KOPT-K1 (cell line): ENCODE measurements around the gene DCC.

Experiments used
- H3K27ac ChIP-seq: fragments of 200-600 bp; sonication (generic); 2 replicates; pipeline ENCODE4 v1.5.1; 2016; ENCODE audit warnings: antibody characterized with exemption, mild to moderate bottlenecking, low read depth, low read length; ENCODE audit not compliant: poor library complexity, severe bottlenecking
- H3K36me3 ChIP-seq: fragments of 200-600 bp; sonication (generic); 2 replicates; pipeline ENCODE4 v1.5.1; 2017; ENCODE audit warnings: antibody characterized with exemption, mild to moderate bottlenecking, low read length, moderate library complexity; ENCODE audit not compliant: insufficient read depth
- H3K9me3 ChIP-seq: fragments of 200-600 bp; sonication (generic); 2 replicates; pipeline ENCODE4 v1.5.1; 2017; ENCODE audit warnings: antibody characterized with exemption, low read length, mild to moderate bottlenecking; ENCODE audit not compliant: insufficient read depth, poor library complexity, severe bottlenecking

The DCC gene

DNA sequence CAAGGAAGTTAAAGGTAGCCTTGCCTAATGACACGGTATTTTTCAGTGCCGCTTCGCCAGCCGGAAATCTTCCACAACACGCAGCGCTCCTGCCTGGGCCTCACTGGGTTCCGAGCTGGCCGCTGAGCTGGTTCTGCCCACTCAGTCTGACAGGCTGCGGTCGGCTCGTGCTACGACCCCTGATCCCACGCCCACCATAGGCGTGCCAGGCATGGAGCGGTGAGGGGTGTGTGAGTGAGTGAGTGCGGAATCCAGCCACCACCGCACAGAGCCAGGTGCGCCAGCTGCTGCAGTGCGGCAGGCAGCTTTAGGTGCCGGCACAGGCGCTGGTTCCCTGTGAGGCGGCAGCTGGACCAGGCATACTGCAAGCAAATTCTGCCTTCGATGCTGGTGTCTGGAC, 407.9 kb downstream of the DCC start:
- Histone ChIP-seq H3K9me3 (no peaks in the 10 kb centered on the region), H3K27ac (no peak overlapping the region), H3K36me3 (no peaks in the 10 kb centered on the region)

DNA sequence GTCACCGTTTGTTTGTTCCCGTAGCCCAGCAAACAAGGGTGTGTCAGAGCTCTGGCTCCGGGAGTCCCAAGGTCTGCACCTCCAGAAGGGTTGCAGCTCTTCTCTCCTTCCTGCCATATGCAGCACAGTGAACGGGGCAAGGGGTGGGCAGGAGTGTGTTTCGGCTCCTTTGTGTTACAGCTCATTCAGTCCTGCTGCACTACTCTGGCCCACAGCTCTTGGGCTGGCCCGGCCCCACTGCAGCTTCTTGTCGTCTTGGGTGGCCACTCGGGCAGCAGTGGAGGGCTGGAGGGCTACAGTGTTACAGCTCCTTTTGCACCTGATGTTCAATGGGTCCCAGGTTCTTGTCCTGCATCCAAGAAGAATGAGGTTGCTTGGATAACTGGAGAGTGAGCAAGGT, 408.3 kb downstream of the DCC start:
- no peak overlapping the region for H3K27ac ChIP-seq
- H3K36me3 ChIP-seq = no peaks in the 10 kb centered on the region
- H3K9me3 ChIP-seq = no peaks in the 10 kb centered on the region

DNA sequence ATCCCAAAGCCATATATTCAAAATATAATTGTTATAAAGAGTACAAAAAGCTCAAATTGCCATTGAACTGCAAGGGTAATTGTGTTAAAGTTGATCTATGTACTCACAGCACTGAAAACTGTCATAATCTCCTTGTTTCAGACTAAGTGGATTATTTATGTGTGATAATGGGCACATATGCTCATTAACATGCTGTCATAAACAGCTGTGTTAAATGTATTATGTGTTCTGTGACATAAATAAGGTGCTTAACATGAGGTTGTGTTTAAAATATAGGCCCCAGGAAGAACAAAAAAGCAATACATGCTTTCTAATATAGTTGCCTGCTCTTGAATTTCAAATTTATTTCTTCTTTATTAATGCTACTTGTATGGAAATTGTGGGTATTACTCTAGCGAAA, 409.5 kb downstream of the DCC start:
- Histone ChIP-seq H3K36me3 (no peaks in the 10 kb centered on the region), H3K9me3 (no peaks in the 10 kb centered on the region)

DNA sequence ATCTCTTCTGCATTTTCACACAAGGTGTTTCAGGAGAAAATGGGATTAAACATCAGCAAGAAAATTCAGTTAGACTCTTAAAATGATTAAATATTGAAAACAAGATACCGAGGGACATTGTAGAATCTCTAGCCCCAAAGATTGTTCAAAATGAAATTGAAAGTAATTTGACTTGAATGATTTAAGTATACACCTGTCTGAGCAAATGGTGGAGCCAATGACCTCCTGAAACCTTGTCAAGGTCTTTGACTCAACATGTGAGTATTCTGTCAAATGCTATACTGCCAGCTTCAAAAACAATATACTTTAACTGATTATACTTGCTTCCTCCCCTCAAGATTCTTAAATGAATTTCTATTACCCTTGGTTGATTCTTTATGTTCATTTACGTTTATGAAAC, 411.0 kb downstream of the DCC start:
- Histone ChIP-seq H3K36me3 (no peaks in the 10 kb centered on the region), H3K27ac (no peak overlapping the region), H3K9me3 (no peaks in the 10 kb centered on the region)

More for the DNA sequence above, 409.5 kb downstream of the DCC start:
- no peak overlapping the region for H3K27ac ChIP-seq

DNA sequence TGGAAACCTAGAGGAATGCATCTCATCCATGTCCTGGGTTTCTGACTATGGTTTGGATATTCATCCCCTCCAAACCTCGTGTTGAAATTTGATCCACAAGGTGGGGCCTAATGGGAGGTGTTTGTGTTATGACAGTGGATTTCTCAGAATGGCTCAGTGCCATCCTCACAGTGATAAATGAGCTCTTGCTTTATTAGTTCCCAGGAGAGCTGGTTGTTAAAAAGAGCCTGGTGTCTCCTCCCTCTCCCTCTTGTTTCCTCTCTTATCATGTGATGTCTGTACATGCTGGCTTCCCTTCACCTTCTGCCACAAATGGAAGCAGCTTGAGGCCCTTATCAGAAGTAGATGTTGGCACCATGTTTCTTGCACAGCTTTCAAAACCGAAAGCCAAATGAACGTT, 424.3 kb downstream of the DCC start:
- H3K36me3 ChIP-seq = no peaks in the 10 kb centered on the region
- no peak overlapping the region for H3K27ac ChIP-seq
- no peaks in the 10 kb centered on the region for H3K9me3 ChIP-seq

DNA sequence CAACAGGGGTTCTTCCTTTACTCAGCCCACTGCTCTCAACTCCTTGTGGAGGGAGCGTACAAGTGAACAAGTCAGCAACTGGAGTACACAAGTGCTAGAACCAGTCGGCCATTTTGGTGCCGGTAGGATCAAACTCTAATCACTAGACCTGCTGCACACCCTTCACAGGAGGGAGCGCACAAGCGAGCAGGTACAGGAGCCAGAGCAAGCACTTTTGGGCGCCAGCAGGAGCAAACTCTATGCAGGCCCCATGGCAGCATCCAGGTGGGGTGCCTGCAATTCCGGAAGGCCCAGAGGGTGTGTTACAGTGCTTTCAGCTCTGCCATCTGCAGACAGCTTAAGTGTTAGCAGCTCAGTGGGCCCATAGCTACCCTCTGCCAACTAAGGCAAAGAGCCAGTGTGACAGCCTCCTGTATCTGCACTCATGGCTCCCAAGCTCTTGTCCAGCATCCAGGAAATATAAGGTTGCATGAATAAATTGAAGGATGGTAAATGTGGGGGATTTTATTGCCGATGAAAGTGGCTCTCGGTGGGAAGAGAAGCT, 426.1 kb downstream of the DCC start:
- no peaks in the 10 kb centered on the region for H3K36me3 ChIP-seq

DNA sequence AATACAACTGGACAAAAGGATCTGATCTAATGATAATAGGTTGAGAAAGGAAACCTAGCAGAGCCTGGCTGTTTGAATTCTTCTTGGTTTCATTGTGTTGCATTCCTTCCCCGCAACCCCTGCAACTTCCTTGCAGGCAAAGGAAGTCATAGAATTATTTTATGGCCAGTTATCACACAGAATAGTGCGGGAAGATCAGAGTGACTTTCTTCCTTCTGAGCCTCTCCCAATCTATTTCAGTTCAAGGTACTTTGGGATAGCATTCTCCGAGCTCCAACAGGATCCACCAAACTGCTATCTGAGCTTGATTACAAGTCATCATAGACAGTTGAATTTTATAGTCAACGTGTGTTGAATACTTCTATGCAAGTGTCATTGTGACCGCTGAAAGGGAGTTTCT, 441.1 kb downstream of the DCC start:
- no peak overlapping the region for H3K27ac ChIP-seq
- no peaks in the 10 kb centered on the region for H3K36me3 ChIP-seq
- H3K9me3 ChIP-seq = no peaks in the 10 kb centered on the region

More for the DNA sequence above, 426.1 kb downstream of the DCC start:
- Histone ChIP-seq H3K9me3 (no peaks in the 10 kb centered on the region), H3K27ac (no peak overlapping the region)

DNA sequence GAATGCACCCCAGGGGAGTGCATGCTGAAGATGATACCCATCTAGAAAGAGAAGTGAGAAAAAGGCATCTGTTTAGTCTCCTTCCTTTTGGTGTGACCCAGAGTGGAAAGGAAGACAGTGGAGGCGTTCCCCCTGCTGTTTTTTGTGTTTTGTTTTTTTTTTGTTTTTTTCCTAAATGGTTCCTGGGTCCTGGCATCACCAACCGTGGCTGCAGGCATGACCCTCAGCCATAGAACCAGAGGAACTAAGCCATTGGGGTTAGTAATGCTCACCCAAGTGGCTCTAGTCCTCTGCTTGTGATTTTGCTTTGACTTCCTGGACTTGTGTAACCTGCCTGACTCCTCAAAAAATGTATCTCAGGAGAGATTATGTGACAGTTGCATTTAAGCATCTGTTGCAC, 451.3 kb downstream of the DCC start:
- Histone ChIP-seq H3K36me3 (no peaks in the 10 kb centered on the region), H3K27ac (no peak overlapping the region), H3K9me3 (peaks cover 4% of the 10 kb centered on the region)

DNA sequence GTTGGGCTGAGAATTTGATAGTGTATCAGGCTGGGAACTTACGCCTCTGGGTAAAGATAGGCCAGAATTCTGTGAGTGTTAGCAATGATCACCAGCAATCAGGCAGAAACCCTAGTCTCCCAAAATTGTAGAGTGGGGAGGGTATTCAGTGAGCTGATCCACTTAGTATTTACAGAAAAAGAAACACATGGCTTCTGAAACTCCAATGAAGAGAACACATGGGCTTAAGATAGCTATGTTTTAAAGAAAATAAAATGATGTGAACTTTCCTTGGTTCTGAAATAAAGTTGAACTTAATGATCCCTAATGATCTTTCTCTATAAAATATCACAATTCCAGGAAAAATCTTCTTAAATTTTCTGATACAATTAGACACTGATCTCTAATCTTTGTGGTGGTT, 472.8 kb downstream of the DCC start:
- H3K36me3 ChIP-seq = no peaks in the 10 kb centered on the region
- peaks cover 5% of the 10 kb centered on the region for H3K9me3 ChIP-seq
- no peak overlapping the region for H3K27ac ChIP-seq

DNA sequence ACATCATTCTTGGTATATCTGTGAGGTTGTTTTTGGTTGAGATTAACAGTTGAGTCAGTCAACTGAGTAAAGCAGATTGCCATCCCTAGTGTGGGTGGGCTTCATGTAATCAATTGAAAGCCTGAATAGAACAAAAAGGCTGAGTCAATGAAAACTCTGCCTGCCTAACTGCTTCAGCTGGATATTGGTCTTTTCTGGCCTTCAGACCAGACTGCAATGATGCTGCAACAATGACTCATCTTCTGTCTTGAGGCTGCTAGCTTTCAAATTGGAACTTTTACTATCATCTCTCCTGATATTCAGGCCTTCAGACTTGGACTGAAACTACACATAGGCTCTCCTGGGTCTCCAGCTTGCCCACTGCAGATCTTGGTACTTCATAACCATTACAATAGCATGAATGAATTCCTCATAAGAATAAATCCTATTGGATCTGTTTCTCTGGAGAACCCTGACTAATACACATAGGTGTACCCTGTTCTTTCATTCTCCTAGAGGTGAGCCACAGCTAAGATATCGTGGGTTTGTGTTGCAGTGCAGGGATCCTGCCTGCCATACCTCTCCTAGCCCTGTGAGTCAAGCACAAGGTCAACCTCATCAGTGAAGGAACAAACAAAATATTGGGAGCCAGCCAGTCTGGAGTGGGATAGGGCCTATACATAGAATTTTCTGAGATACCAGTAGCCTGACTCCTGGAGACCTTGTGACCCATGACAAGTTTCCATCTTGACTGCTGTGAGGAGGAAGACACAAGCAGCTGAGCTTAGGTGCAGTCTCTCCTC, 473.8 kb downstream of the DCC start:
- Histone ChIP-seq H3K27ac (no peak overlapping the region), H3K9me3 (peaks cover 5% of the 10 kb centered on the region), H3K36me3 (no peaks in the 10 kb centered on the region)

DNA sequence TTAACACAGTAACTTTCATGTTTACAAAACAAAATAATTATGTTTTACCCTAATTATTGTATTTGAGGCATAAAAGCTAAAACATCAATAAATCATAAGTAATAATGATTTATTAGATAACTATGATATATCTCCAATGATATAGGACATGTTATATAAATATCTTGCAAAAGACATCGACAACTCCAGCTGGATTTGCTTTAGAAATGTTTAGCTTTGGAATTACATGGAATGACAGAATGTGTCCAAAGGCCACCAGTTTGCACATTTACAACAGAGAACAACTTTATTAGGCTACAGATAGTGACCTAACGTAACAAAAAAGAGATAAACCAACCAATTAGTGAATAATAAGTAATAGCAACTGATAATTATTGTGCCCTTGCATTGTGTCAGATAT, 475.7 kb downstream of the DCC start:
- Histone ChIP-seq H3K27ac (no peak overlapping the region), H3K9me3 (no peaks in the 10 kb centered on the region), H3K36me3 (no peaks in the 10 kb centered on the region)

DNA sequence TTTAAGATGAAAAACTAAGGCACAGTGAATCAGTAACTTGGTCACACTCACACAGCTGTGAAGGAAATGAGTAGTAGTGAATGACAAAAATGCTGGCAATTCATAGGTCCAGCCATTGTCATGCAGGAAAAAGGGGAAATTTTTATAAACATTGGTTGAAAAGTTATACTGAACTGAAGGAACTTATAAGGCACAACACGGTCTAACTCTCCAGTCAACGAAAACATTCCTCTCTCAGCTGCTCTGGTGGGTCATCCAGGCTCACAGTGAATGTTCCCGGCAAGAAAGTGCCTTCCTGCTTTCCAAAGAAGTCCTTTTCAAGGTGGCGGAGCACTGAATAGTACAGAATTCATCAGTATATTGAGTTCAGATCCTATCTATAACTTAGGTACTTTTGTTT, 476.1 kb downstream of the DCC start:
- no peak overlapping the region for H3K27ac ChIP-seq
- no peaks in the 10 kb centered on the region for H3K9me3 ChIP-seq
- H3K36me3 ChIP-seq = no peaks in the 10 kb centered on the region

DNA sequence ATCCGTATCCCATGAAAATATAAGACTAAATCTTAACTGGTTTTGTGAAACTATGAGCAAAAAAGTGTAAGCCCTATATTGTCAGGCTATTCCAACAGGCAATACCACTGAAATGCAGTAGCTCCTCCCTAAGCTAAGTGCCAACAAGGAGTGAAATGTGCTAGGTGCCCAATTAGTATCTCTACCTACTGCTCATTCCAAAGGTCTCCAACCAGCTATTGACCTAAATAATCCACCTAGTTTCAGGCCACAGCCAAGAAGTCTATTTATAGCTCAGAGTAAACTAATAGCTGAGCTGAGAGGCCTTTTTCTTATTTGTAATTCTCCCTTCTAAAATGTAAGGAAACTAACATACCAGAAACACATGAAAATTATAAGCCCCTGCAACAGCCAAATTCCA, 482.2 kb downstream of the DCC start:
- H3K36me3 ChIP-seq = no peaks in the 10 kb centered on the region
- no peak overlapping the region for H3K27ac ChIP-seq
- H3K9me3 ChIP-seq = no peaks in the 10 kb centered on the region

DNA sequence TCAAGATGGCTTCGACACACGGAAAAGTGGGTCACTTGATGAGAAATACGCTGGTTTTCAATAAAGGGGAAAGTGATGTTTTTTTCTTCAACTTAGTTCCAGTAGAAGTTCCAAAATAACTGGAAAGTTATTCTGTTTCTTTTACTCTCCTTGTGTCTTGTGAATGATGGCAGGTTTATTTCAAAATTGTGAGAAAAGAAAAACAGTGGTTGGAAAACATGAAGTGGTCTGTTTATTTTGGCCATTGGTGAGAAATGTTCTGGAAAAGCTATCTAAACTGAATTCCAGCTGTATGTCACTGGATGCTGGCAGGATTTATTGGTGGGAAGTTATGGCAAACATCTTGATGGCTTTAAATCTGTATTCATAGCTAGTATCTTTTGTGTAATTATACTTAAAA, 484.1 kb downstream of the DCC start:
- Histone ChIP-seq H3K27ac (no peak overlapping the region), H3K9me3 (no peaks in the 10 kb centered on the region), H3K36me3 (no peaks in the 10 kb centered on the region)

DNA sequence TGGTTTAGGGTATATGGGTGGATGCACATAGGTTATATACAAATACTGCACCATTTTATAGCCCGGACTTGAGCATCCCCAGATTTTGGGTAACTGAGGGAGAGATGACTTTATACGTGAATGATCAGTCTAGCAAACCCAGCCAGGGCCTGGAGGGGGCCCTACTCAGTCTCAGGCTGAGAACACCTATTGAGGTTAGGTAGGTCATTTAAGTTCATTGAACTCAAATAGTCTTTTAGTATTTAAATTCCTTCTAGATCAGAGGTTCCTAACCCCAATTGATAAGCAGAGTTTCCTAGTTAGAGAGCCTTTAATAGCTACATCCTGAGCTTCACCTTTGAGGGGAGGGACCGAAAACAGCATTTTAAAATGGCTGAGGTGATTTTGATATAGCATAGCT, 487.0 kb downstream of the DCC start:
- Histone ChIP-seq H3K27ac (no peak overlapping the region), H3K9me3 (no peaks in the 10 kb centered on the region), H3K36me3 (no peaks in the 10 kb centered on the region)

DNA sequence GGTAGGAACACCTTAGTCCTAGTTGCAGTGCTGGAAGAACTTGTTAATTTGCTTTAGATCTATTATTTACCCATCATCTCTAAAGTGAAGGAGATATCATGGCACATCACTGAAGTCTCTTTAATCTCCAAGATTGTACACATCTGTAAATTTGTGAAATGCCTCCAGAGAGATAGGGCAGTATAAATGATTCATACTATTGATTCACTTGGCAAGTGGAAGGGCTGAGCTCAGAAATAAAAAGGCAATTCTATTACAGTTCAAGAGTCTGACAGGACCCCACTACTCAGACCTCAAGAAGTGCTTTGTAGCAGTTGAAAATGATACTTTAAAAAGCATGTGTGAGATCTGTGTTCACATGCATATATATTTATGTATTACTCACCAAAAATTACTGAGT, 489.3 kb downstream of the DCC start:
- Histone ChIP-seq H3K36me3 (no peaks in the 10 kb centered on the region), H3K27ac (no peak overlapping the region), H3K9me3 (no peaks in the 10 kb centered on the region)
